ENCODE measurements around the gene DNAAF5.
A peak's percentile ranks its signal among the peaks of the same experiment; 100 is the strongest.
"Not testable (repeated sequence)": the region's sequence is repeated elsewhere in the genome, so short reads cannot be mapped to it uniquely, and the experiment has no call there.

DNAAF5 gene

DNA sequence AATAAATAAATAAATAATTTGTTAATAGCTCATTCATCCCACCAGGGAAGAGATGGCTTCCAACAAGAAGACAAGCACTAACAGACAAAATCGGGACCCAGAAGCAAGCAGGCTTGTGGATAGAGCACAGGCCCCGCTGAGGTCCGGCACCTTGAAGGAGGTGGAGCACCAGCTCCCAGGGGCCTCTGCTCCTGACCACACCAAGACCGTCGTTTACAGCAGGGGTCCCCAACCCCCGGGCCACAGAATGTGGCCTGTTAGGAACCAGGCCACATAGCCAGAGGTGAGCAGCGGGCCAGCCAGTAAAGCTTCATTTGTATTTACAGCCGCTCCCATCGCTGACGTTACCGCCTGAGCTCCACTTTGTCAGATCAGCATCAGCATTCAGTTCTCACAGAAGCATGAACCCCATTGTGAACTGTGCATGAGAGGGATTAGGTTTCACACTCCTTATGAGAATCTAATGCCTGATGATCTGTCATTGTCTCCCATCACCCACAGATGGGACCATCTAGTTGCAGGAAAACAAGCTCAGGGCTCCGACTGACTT lies 72.5 kb downstream of the DNAAF5 start:
- Histone ChIP-seq H3K4me1 (ENCODE audit: control insufficient read depth, insufficient read depth, low read length, poor library complexity, severe bottlenecking) (no peaks in the 10 kb centered on the region), H3K9me3 (ENCODE audit: control insufficient read depth, low read length) (no peaks in the 10 kb centered on the region), H3K27ac (ENCODE audit: low read depth, low read length, severe bottlenecking) (no peak overlapping the region), H3K4me3 (ENCODE audit: extremely low read depth, insufficient read depth, low read length, poor library complexity, severe bottlenecking) (no peak overlapping the region), H3K36me3 (ENCODE audit: control insufficient read depth, insufficient read depth, low read length) (no peaks in the 10 kb centered on the region)
- 92 to 97% methylated on average over 8 to 11 of the region's 12 CpGs for WGBS, 2 experiments (ENCODE audit: insufficient coverage in 2 of 2)

DNA sequence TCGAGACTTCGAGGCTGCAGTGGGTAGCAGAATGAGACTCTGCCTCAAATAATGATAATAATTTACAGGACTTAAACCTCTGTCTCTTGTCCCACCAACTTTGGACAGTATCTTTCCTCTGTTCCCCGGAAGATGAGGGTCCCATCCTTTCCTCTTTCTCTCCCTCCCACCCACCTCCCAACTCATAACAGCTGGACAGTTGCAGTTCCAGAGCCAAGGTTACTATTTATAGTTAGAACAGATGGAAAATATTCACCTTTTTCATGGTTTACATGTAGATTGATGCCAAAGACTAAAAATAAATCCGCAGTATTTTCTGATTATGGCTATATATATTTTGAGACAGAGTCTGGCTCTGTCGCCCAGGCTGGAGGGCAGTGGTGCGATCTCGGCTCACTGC lies 74.2 kb downstream of the DNAAF5 start:
- no peaks in the 10 kb centered on the region for H3K36me3 ChIP-seq (ENCODE audit: control insufficient read depth, insufficient read depth, low read length)
- 75 to 94% methylated on average over 3 to 5 of the region's 7 CpGs for WGBS, 2 experiments (ENCODE audit: insufficient coverage in 2 of 2)
- H3K4me1 ChIP-seq (ENCODE audit: control insufficient read depth, insufficient read depth, low read length, poor library complexity, severe bottlenecking) = no peaks in the 10 kb centered on the region
- no peak overlapping the region for H3K4me3 ChIP-seq (ENCODE audit: extremely low read depth, insufficient read depth, low read length, poor library complexity, severe bottlenecking)
- no peak overlapping the region for H3K27ac ChIP-seq (ENCODE audit: low read depth, low read length, severe bottlenecking)
- H3K9me3 ChIP-seq (ENCODE audit: control insufficient read depth, low read length) = no peaks in the 10 kb centered on the region

DNA sequence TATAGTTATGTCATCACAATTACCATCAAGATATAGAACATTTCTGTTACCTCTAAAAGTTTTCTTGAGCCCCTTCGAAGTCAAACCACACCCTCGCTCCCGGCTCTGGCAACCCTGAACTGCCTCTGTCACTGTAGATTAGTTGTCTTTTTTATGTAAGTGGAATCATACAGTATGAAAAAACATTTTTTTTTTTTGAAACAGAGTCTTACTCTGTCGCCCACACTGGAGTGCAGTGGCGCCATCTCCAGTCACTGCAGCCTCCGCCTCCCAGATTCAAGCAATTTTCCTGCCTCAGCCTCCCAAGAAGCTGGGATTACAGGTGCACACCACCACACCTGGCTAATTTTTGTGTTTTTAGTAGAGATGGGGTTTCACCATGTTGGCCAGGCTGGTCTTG lies 74.9 kb downstream of the DNAAF5 start:
- not testable (repeated sequence) for H3K36me3 ChIP-seq (ENCODE audit: control insufficient read depth, insufficient read depth, low read length); H3K4me1 ChIP-seq (ENCODE audit: control insufficient read depth, insufficient read depth, low read length, poor library complexity, severe bottlenecking); H3K27ac ChIP-seq (ENCODE audit: low read depth, low read length, severe bottlenecking); H3K9me3 ChIP-seq (ENCODE audit: control insufficient read depth, low read length); H3K4me3 ChIP-seq (ENCODE audit: extremely low read depth, insufficient read depth, low read length, poor library complexity, severe bottlenecking)
- 94% methylated on average over 3 of the region's 6 CpGs; no CpG with 5 or more reads in 1 of the 2 experiments for WGBS, 2 experiments (ENCODE audit: insufficient coverage in 2 of 2)

DNA sequence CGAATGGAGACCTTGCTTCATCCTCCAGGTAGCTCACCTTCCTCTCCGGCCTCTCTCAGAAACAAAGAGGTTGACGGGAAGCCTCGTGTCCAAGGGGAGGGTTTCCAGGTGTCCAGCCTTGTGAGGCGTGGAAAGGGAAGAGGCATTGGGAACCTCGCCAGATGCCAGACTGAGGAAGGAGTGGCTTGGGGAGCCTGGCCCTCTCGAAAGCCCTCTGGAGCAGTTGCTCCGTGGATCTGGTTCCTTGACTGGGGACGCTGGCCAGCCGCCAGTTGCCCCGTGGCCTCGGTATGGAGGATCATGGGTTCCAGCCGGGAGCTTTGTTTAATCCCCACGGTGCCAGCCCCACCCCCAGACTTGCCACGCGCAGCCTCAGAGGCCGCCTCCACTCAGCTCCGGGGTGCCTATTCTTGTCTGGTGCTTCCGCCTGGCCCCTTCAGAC lies 75.5 kb downstream of the DNAAF5 start:
- no peaks in the 10 kb centered on the region for H3K36me3 ChIP-seq (ENCODE audit: control insufficient read depth, insufficient read depth, low read length)
- H3K27ac ChIP-seq (ENCODE audit: low read depth, low read length, severe bottlenecking) = no peak overlapping the region
- no peaks in the 10 kb centered on the region for H3K4me1 ChIP-seq (ENCODE audit: control insufficient read depth, insufficient read depth, low read length, poor library complexity, severe bottlenecking)
- H3K4me3 ChIP-seq (ENCODE audit: extremely low read depth, insufficient read depth, low read length, poor library complexity, severe bottlenecking) = no peak overlapping the region
- WGBS, 2 experiments (ENCODE audit: insufficient coverage in 2 of 2) = 84 to 85% methylated on average over 13 to 14 of the region's 19 CpGs
- no peaks in the 10 kb centered on the region for H3K9me3 ChIP-seq (ENCODE audit: control insufficient read depth, low read length)

DNA sequence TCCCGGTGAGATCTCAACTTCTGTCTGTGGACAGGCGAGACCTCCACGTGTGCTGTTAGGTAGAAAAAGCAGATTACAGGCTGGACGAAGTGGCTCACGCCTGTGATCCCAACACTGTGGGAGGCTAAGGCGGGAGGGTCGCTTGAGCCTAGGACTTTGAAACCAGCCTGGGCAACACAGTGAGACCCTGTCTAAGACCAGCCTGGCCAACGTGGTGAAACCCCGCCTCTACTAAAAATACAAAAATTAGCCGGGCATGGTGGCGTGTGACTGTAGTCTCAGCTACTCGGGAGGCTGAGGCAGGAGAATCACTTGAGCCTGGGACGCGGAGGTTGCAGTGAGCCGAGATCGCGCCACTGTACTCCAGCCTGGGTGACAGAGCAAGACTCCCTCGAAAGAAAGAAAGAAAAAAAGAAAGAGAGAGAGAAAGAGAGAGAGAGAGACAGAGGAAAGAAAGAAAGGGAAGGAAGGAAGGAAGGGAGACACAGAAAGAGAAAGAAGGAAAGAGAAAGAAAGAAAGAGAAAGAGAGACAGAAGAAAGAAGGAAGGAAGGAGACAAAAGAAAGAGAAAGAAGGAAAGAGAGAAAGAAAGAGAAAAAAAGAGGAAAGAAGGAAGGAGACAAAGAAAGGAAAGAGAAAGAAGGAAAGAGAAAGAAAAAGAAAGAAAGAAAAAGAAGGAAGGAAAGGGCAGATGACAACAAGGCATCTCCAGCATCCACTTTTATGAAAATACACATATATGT lies 76.2 kb downstream of the DNAAF5 start:
- WGBS, 2 experiments (ENCODE audit: insufficient coverage in 2 of 2) = 90 to 93% methylated on average over 18 of the region's 18 CpGs
- Histone ChIP-seq H3K27ac (ENCODE audit: low read depth, low read length, severe bottlenecking) (no peak overlapping the region), H3K4me1 (ENCODE audit: control insufficient read depth, insufficient read depth, low read length, poor library complexity, severe bottlenecking) (no peaks in the 10 kb centered on the region), H3K4me3 (ENCODE audit: extremely low read depth, insufficient read depth, low read length, poor library complexity, severe bottlenecking) (no peak overlapping the region), H3K36me3 (ENCODE audit: control insufficient read depth, insufficient read depth, low read length) (no peaks in the 10 kb centered on the region), H3K9me3 (ENCODE audit: control insufficient read depth, low read length) (no peaks in the 10 kb centered on the region)

DNA sequence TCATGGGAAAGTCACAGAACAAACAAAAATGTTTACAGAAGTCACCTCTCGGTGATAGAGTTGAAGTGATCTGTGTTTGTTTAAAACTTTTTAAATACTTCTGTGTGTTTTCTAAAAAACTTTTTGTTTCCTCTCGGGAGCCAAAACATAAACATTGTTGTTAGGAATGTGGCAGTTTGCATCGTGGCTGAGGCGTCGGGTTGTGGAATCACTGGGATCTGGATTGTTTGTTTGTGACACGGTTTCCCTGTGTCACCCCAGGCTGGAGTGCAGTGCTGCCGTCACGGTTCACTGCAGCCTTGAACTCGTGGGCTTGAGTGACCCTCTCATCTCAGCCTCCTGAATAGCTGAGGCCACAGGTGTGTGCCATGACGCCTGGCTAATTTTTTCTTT lies 76.7 kb downstream of the DNAAF5 start:
- H3K36me3 ChIP-seq (ENCODE audit: control insufficient read depth, insufficient read depth, low read length) = no peaks in the 10 kb centered on the region
- H3K9me3 ChIP-seq (ENCODE audit: control insufficient read depth, low read length) = no peaks in the 10 kb centered on the region
- H3K27ac ChIP-seq (ENCODE audit: low read depth, low read length, severe bottlenecking) = no peak overlapping the region
- no peak overlapping the region for H3K4me3 ChIP-seq (ENCODE audit: extremely low read depth, insufficient read depth, low read length, poor library complexity, severe bottlenecking)
- H3K4me1 ChIP-seq (ENCODE audit: control insufficient read depth, insufficient read depth, low read length, poor library complexity, severe bottlenecking) = no peaks in the 10 kb centered on the region
- WGBS, 2 experiments (ENCODE audit: insufficient coverage in 2 of 2) = 80 to 82% methylated on average over 5 to 7 of the region's 10 CpGs

DNA sequence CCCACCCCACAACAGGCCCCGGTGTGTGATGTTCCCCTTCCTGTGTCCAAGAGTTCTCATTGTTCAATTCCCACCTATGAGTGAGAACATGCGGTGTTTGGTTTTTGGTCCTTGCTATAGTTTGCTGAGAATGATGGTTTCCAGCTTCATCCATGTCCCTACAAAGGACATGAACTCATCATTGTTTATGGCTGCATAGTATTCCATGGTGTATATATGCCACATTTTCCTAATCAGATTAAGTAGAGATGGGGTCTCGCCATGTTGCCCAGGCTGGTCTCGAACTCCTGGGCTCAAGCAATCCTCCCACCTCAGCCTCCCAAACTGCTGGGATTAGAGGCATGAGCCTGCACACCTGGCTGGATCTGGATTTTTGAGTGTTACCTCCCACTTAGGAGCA lies 77.3 kb downstream of the DNAAF5 start:
- H3K9me3 ChIP-seq (ENCODE audit: control insufficient read depth, low read length); H3K36me3 ChIP-seq (ENCODE audit: control insufficient read depth, insufficient read depth, low read length); H3K4me1 ChIP-seq (ENCODE audit: control insufficient read depth, insufficient read depth, low read length, poor library complexity, severe bottlenecking); H3K27ac ChIP-seq (ENCODE audit: low read depth, low read length, severe bottlenecking); H3K4me3 ChIP-seq (ENCODE audit: extremely low read depth, insufficient read depth, low read length, poor library complexity, severe bottlenecking): not testable (repeated sequence)
- WGBS, 2 experiments (ENCODE audit: insufficient coverage in 2 of 2) = 94 to 100% methylated on average over 2 of the region's 4 CpGs

DNA sequence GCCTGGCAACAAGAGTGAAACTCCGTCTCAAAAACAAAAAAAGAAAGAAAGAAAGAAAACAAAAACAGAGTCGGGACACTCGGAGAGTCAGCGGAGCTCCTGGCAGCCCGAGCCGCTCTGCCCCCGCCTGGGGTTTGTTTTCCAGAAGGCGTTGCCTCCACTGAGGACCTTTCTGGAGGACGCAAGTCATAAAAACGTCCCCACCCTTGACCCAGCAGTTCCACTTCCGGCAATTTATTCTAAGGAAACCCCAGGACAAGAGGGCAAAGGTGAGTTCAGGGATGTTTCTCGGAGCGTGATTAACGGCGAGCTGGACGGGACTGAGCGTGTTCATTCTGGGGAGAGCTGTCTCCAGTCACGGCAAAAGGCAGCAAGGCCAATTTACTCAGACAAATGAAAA lies 78.8 kb downstream of the DNAAF5 start:
- H3K9me3 ChIP-seq (ENCODE audit: control insufficient read depth, low read length) = no peaks in the 10 kb centered on the region
- H3K4me1 ChIP-seq (ENCODE audit: control insufficient read depth, insufficient read depth, low read length, poor library complexity, severe bottlenecking) = no peaks in the 10 kb centered on the region
- 95 to 96% methylated on average over 14 to 18 of the region's 18 CpGs for WGBS, 2 experiments (ENCODE audit: insufficient coverage in 2 of 2)
- no peaks in the 10 kb centered on the region for H3K36me3 ChIP-seq (ENCODE audit: control insufficient read depth, insufficient read depth, low read length)
- H3K27ac ChIP-seq (ENCODE audit: low read depth, low read length, severe bottlenecking) = no peak overlapping the region
- no peak overlapping the region for H3K4me3 ChIP-seq (ENCODE audit: extremely low read depth, insufficient read depth, low read length, poor library complexity, severe bottlenecking)

DNA sequence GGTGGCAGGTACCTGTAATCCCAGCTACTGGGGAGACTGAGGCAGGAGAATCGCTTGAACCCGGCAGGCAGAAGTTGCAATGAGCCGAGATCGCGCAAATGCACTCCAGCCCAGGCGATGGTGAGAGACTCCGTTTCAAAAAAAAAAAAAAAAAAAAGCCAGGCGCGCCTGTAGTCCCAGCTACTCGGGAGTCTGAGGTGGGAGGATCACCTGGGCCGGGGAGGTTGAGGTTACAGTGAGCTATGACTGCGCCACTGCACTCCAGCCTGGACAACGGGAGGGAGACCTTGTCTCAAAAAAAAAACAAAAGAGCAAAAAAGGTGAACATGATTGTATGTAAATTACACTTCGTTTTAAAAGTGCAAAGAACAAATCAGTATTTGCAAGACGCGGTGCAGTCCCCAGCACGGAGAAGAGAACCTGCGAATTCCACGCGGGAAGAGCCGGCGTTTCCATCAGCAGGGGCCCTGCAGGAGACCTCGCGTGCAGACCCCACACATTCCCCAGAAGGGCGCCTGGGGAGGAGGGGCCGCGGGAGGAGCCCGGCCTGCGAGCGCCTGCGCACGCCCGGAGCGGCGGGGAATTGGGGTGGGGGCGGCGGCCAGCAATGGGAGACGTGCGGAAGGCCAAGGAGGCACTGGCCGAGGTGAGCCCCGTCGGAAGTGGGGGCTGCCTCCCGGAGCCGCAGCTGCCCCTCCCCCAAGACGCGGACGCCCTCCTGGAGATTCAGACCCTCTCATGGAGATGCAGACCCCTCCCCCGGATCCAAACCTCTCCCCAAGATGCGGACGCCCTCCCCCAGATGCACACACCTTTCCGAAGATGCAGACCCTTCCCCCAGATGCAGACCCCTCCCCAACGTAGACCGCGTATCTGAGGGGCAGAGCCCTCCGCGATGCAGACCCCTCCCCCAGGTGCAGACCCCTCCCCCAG lies 89.1 kb downstream of the DNAAF5 start:
- Histone ChIP-seq H3K36me3 (ENCODE audit: control insufficient read depth, insufficient read depth, low read length) (peaks cover 6% of the 10 kb centered on the region), H3K27ac (ENCODE audit: low read depth, low read length, severe bottlenecking) (peak overlapping the region; percentile 76), H3K4me3 (ENCODE audit: extremely low read depth, insufficient read depth, low read length, poor library complexity, severe bottlenecking) (peak overlapping the region; percentile 62), H3K9me3 (ENCODE audit: control insufficient read depth, low read length) (no peaks in the 10 kb centered on the region), H3K4me1 (ENCODE audit: control insufficient read depth, insufficient read depth, low read length, poor library complexity, severe bottlenecking) (peaks cover 15% of the 10 kb centered on the region)
- 20 to 40% methylated on average over 32 to 39 of the region's 56 CpGs for WGBS, 2 experiments (ENCODE audit: insufficient coverage in 2 of 2)

DNA sequence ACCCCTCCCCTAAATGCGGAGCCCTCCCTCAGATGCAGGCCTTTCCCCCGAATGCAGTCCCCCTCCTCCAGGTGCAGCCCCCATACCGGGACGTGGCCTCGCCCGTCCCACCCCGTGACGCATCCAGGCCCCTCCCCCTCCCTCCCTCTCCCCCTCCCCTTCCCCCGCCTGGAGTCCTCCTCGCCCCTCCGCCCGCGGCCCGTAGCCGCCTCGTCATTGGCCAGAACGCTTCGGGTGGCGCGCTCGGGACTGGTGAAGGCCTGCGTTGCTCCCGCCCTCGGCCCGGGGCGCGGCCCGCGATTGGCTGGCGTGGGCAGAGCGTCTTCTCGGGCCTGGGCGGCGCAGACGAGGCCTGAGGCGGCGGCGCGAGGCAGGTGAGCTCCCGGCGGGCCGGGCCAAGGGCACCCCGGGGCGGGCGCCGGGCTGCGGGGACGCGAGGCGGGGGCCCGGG lies 89.8 kb downstream of the DNAAF5 start:
- Histone ChIP-seq H3K4me1 (ENCODE audit: control insufficient read depth, insufficient read depth, low read length, poor library complexity, severe bottlenecking) (peaks cover 15% of the 10 kb centered on the region), H3K36me3 (ENCODE audit: control insufficient read depth, insufficient read depth, low read length) (peaks cover 9% of the 10 kb centered on the region), H3K27ac (ENCODE audit: low read depth, low read length, severe bottlenecking) (peak overlapping the region; percentile 76), H3K4me3 (ENCODE audit: extremely low read depth, insufficient read depth, low read length, poor library complexity, severe bottlenecking) (peak overlapping the region; percentile 79), H3K9me3 (ENCODE audit: control insufficient read depth, low read length) (no peaks in the 10 kb centered on the region)
- WGBS, 2 experiments (ENCODE audit: insufficient coverage in 2 of 2) = 0% methylated on average over 12 to 23 of the region's 51 CpGs

All from mesodermal cell (in vitro differentiated cells).